ENCODE measurements around the gene WDR59. TPM values are rescaled to one million over a fixed set of nuclear protein-coding genes. Genes with fewer than 3 reads are reported as not detected.
A peak's percentile ranks its signal among the peaks of the same experiment; 100 is the strongest.
"Not testable (repeated sequence)": the region's sequence is repeated elsewhere in the genome, so short reads cannot be mapped to it uniquely, and the experiment has no call there.

WDR59 gene
- total RNA-seq, 6 experiments from 2014 or later = 23.2 to 69.5 (median 48.3) TPM

DNA sequence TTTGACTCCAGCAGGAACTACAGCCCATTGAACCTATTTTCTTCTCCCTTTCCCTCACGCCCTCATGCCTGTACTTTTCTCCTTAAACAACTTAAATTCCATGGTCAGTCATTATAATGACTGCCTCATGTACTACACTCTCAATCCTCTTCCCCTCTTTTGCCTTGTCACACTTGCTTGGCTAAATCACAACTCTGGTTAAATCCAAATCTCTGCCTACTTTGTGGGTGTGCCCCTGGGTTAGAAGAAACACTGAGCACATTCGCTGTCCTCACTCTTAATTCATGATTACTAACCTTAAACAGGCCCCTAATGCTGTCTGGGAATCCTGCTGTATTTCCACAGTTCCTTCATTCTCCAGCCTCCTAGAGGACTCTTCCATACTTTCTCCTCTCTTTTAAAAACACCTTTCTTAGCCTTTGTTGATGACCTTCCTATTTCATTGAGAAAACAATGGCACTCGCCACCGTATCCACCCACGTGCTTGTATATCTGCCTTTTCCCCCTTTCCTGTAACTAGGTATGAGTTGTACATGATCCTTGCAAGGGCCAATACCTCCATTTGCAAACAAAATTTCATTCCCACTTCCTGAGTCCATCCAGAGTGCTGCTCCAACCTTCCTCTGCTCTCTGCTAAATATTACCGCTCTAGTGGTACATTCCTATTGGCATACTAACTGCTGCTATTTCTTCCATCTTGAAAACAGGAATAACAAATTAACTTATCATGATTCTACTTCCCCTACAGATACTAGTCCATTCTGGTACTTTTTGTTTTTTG is 42.8 kb upstream of the WDR59 start:
- H3K4me1 ChIP-seq = peaks cover 0 to 12% (median 5%) of the 10 kb centered on the region in 4 donors

DNA sequence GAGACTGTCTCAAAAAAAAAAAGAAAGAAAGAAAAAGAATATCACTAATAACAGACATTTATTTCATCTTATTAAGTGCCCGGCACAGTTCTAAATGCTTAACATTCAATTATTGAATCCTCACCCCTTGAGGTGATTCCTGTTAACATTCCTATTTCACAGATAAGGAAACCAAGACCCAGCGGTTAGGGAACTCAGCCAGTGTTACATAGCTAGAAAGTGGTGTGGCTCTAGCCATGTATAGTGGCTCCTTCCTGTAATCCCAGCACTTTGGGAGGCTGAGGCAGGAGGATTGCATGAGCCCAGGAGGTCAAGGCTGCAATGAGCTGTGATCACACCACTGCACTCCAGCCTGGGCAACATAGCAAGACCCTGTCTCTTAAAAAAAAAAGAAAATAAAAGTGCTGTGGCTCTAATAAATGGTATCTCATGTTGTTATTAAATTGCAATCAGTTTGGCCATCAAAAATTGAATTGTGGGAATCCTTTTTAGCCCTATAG is 42.0 kb upstream of the WDR59 start:
- no peak for TF ChIP-seq POLR2A (IDR thresholded peaks at IDR 0.05)
- TF ChIP-seq, protein P1, sequence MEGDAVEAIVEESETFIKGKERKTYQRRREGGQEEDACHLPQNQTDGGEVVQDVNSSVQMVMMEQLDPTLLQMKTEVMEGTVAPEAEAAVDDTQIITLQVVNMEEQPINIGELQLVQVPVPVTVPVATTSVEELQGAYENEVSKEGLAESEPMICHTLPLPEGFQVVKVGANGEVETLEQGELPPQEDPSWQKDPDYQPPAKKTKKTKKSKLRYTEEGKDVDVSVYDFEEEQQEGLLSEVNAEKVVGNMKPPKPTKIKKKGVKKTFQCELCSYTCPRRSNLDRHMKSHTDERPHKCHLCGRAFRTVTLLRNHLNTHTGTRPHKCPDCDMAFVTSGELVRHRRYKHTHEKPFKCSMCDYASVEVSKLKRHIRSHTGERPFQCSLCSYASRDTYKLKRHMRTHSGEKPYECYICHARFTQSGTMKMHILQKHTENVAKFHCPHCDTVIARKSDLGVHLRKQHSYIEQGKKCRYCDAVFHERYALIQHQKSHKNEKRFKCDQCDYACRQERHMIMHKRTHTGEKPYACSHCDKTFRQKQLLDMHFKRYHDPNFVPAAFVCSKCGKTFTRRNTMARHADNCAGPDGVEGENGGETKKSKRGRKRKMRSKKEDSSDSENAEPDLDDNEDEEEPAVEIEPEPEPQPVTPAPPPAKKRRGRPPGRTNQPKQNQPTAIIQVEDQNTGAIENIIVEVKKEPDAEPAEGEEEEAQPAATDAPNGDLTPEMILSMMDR (IDR thresholded peaks at IDR 0.05) = no peak
- DNase-seq = no peak
- Histone ChIP-seq H3K9me3 (no peaks in the 10 kb centered on the region), H3K27ac (peak overlapping the region in 2 of 3 donors; percentile 47 to 74), H3K27me3 (no peaks in the 10 kb centered on the region), H3K36me3 (no peaks in the 10 kb centered on the region), H3K4me3 (no peak overlapping the region), H3K4me1 (peaks cover 0 to 12% (median 5%) of the 10 kb centered on the region in 4 donors)
- ATAC-seq = no peak
- 100% methylated on average over 2 of the region's 2 CpGs for WGBS (ENCODE audit: insufficient coverage, low coverage, low lambda C conversion rate, missing lambda C conversion rate)
- intact Hi-C loops (cut with DNase I) = no loop called here

More for the DNA sequence above, 42.8 kb upstream of the WDR59 start:
- no peak overlapping the region for H3K4me3 ChIP-seq
- no peaks in the 10 kb centered on the region for H3K9me3 ChIP-seq
- H3K36me3 ChIP-seq = no peaks in the 10 kb centered on the region
- intact Hi-C loops (cut with DNase I) = no loop called here
- H3K27ac ChIP-seq = peak overlapping the region in 1 of 3 donors; percentile 74
- DNase-seq (no peak), ATAC-seq (no peak)
- TF ChIP-seq, protein P1 (IDR thresholded peaks at IDR 0.05) = no peak
- no peak for TF ChIP-seq POLR2A (IDR thresholded peaks at IDR 0.05)
- no peaks in the 10 kb centered on the region for H3K27me3 ChIP-seq
- 74% methylated on average over 6 of the region's 6 CpGs for WGBS (ENCODE audit: insufficient coverage, low coverage, low lambda C conversion rate, missing lambda C conversion rate)

DNA sequence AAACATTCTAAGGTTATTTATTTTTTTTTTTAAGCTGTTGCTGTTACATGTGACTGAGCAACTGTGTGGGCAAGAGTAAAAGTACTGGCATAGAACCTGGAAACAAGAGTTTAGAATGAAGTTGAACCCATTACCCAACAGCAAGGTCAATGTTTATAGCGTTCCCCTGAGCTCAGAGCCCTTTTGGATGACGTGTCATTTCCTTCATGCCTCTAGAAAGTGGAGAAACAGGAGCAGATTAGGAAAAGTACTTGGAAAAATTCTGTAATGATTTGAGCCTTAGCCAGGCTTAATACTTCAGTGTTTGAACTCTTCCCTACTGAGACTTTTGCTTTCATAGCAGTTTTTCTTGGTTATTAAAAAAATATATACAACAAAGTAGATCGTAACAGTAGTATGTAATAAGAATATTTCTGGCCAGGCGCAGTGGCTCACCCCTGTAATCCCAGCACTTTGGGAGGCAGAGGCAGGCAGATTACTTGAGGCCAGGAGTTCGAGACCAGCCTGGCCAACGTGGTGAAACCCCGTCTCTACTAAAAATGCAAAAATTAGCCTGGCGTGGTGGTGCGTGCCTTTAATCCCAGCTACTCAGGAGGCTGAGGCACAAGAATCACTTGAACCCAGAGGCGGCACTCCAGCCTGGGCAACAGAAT is 41.4 kb upstream of the WDR59 start:
- H3K36me3 ChIP-seq; intact Hi-C loops (cut with DNase I); DNase-seq; H3K27me3 ChIP-seq; H3K4me3 ChIP-seq; H3K9me3 ChIP-seq: not testable (repeated sequence)
- peaks cover 0 to 12% (median 5%) of the 10 kb centered on the region in 4 donors for H3K4me1 ChIP-seq
- peak; percentile 67 to 86 (median 75) for ATAC-seq
- H3K27ac ChIP-seq = peak overlapping the region in 2 of 3 donors; percentile 47 to 74
- WGBS (ENCODE audit: insufficient coverage, low coverage, low lambda C conversion rate, missing lambda C conversion rate) = 62% methylated on average over 9 of the region's 10 CpGs

DNA sequence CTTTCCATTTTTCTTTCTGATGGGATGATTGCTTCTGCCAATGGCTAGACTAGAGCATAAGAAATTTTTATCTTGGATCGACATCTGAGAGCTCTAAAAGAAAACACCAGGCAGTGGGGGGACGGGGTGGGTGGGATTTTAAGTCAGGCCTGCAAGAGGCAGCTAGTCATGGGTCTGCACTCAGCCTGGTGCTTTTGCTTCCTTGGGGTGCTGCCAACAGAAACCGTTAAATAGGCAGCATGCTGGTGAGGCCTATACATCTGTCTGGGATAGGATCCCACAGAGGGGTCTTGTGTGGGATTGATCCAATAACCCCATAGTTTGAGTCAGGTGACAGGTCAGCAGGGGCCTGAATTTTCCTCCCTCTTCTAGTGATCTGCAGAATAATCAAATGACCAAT is 40.8 kb upstream of the WDR59 start:
- Histone ChIP-seq H3K27me3 (no peaks in the 10 kb centered on the region), H3K4me1 (peaks cover 0 to 12% (median 5%) of the 10 kb centered on the region in 4 donors), H3K36me3 (no peaks in the 10 kb centered on the region), H3K27ac (peak overlapping the region in 2 of 3 donors; percentile 47 to 74), H3K9me3 (peaks cover 0 to 5% (median 0%) of the 10 kb centered on the region in 4 donors), H3K4me3 (no peak overlapping the region)
- DNase-seq (no peak), ATAC-seq (peak in 2 of 4 donors; percentile 8 to 17)
- intact Hi-C loops (cut with DNase I) = no loop called here
- no peak for TF ChIP-seq POLR2A (IDR thresholded peaks at IDR 0.05)
- TF ChIP-seq, protein P1 (IDR thresholded peaks at IDR 0.05) = no peak
- WGBS (ENCODE audit: insufficient coverage, low coverage, low lambda C conversion rate, missing lambda C conversion rate) = 51% methylated on average over 3 of the region's 3 CpGs

DNA sequence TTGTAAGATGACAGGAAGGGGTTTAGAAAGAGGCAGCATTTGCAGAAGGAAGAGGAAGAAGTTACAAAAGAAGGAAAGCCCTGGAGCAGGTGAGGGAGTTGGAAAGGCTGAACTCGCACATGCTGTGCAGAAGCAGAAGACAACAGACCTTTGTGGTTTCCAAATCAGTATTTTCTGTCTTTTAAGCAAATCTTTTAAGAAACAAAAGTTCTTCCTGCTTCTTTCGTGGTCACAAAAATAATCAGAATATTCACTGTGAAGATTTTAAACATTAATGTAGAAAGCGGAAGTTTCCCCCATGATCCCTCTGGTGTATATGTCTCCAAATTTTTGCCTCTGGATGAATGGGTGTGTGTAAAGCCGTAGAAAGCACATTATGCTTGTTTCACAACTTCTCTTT is 39.7 kb upstream of the WDR59 start:
- DNase-seq = no peak
- ATAC-seq = no peak
- intact Hi-C loops (cut with DNase I) = no loop called here
- peaks cover 0 to 12% (median 5%) of the 10 kb centered on the region in 4 donors for H3K4me1 ChIP-seq
- no peaks in the 10 kb centered on the region for H3K36me3 ChIP-seq
- peaks cover 0 to 5% (median 0%) of the 10 kb centered on the region in 4 donors for H3K9me3 ChIP-seq
- TF ChIP-seq POLR2A (IDR thresholded peaks at IDR 0.05) = no peak
- TF ChIP-seq, protein P1 (IDR thresholded peaks at IDR 0.05) = no peak
- H3K4me3 ChIP-seq = no peak overlapping the region
- H3K27me3 ChIP-seq = no peaks in the 10 kb centered on the region
- WGBS (ENCODE audit: insufficient coverage, low coverage, low lambda C conversion rate, missing lambda C conversion rate) = 63% methylated on average over 4 of the region's 4 CpGs
- H3K27ac ChIP-seq = no peak overlapping the region

Measured in right lobe of liver (tissue), 6 donors.